Keratinocyte (primary cell): ENCODE results near the gene CAPRIN2. TPM values are rescaled to one million over a fixed set of nuclear protein-coding genes. Genes with fewer than 3 reads are reported as not detected.

ENCODE experiments used
- DNase-seq: peaks from one replicate; pipeline ENCODE4 v3.0.0-alpha.2; 2011; ENCODE audit warnings: low read depth, missing footprints, low spot score
- FAIRE-seq: peaks from 2 replicates; lab custom pipeline; 2011; peaks lifted over from hg19 to GRCh38; lab: Jason Lieb, UNC
- H2AFZ ChIP-seq: 2 replicates; pipeline ENCODE4 v1.6.0; 2012; ENCODE audit warnings: low read length, control low read depth, inconsistent platforms; ENCODE audit not compliant: control insufficient read depth
- H3K27ac ChIP-seq: 2 replicates; pipeline ENCODE4 v1.5.1; 2011; ENCODE audit warnings: low read length; ENCODE audit not compliant: control insufficient read depth, insufficient read depth
- H3K27me3 ChIP-seq: 3 replicates; pipeline ENCODE4 v1.6.0; 2011; ENCODE audit warnings: low read length; ENCODE audit not compliant: control insufficient read depth, insufficient read depth; ENCODE audit errors: extremely low read depth
- H3K36me3 ChIP-seq, 2 experiments: 2 replicates in 1 of 2; 3 replicates in 1 of 2; pipeline ENCODE4 v1.5.1; 2011; ENCODE audit warnings: low read length in 2 of 2, mild to moderate bottlenecking in 1 of 2; ENCODE audit not compliant: control insufficient read depth in 2 of 2, insufficient read depth in 2 of 2; ENCODE audit errors: extremely low read depth in 1 of 2
- H3K4me1 ChIP-seq: 3 replicates; pipeline ENCODE4 v1.5.1; 2011; ENCODE audit warnings: low read length; ENCODE audit not compliant: control insufficient read depth, insufficient read depth; ENCODE audit errors: extremely low read depth
- H3K4me2 ChIP-seq: 3 replicates; pipeline ENCODE4 v1.6.0; 2011; ENCODE audit warnings: low read depth, low read length; ENCODE audit not compliant: control insufficient read depth, insufficient read depth; ENCODE audit errors: extremely low read depth
- H3K4me3 ChIP-seq, 3 experiments: fragments of 200-600 bp in 1 of 3; sonication (generic) in 1 of 3; 2 replicates in 2 of 3; 3 replicates in 1 of 3; pipeline ENCODE4 v1.5.1; 2011 to 2016; ENCODE audit warnings: low read length in 3 of 3, mild to moderate bottlenecking in 3 of 3, control low read depth in 2 of 3, inconsistent platforms in 1 of 3, low read depth in 1 of 3, mixed read lengths in 1 of 3, mixed run types in 1 of 3, moderate library complexity in 1 of 3; ENCODE audit not compliant: control insufficient read depth in 2 of 3, insufficient read depth in 2 of 3; ENCODE audit errors: extremely low read depth in 1 of 3
- H3K79me2 ChIP-seq: 2 replicates; pipeline ENCODE4 v1.6.0; 2012; ENCODE audit warnings: low read length; ENCODE audit not compliant: control insufficient read depth, insufficient read depth
- H3K9ac ChIP-seq: 3 replicates; pipeline ENCODE4 v1.6.0; 2011; ENCODE audit warnings: low read length; ENCODE audit not compliant: control insufficient read depth, insufficient read depth; ENCODE audit errors: extremely low read depth
- H3K9me1 ChIP-seq: 3 replicates; pipeline ENCODE4 v1.6.0; 2011; ENCODE audit warnings: low read length; ENCODE audit not compliant: control insufficient read depth, insufficient read depth; ENCODE audit errors: extremely low read depth
- H3K9me3 ChIP-seq: 2 replicates; pipeline ENCODE4 v1.5.1; 2012; ENCODE audit warnings: low read depth, low read length; ENCODE audit not compliant: control insufficient read depth
- H4K20me1 ChIP-seq: 3 replicates; pipeline ENCODE4 v1.6.0; 2011; ENCODE audit warnings: low read length; ENCODE audit not compliant: control insufficient read depth, insufficient read depth; ENCODE audit errors: extremely low read depth
- CTCF ChIP-seq, 3 experiments: IDR thresholded peaks in 1 of 3; conservative IDR thresholded peaks in 1 of 3; optimal IDR thresholded peaks in 1 of 3; 2 replicates in 2 of 3; 3 replicates in 1 of 3; pipeline versions ENCODE3 to v1.5.1; 2011; ENCODE audit warnings: low read length in 3 of 3, mild to moderate bottlenecking in 3 of 3, moderate library complexity in 2 of 3, control low read depth in 1 of 3, inconsistent platforms in 1 of 3; ENCODE audit not compliant: insufficient read depth in 2 of 3; ENCODE audit errors: extremely low read depth in 1 of 3
- EZH2 ChIP-seq: IDR thresholded peaks from one replicate; pipeline ENCODE4 v1.6.1; 2012; ENCODE audit warnings: inconsistent platforms, mild to moderate bottlenecking, low read length, moderate library complexity
- dilution Hi-C: fragments of 300-500 bp; cut with MboI; formaldehyde crosslinking; loops from one replicate; pipeline ENCODE4 v1.7.0; 2020; ENCODE audit warnings: low sequenced_read_pairs; ENCODE audit not compliant: extremely low pct_ligation_motif_present
- polyA plus RNA-seq, 5 experiments: library from polyadenylated mRNA; depleted of rRNA in 3 of 5; stranded (reverse) in 3 of 5; stranded (forward) in 1 of 5; unstranded in 1 of 5; fragments of >200 nt; gene quantifications; 1 replicate in 1 of 5; 2 replicates in 3 of 5; 3 replicates in 1 of 5; pipeline versions ENCODE4 v1.2.1 to v1.2.3, GENCODE V29; 2011 to 2012; ENCODE audit warnings: missing spikeins in 2 of 5, low read depth in 1 of 5, low replicate concordance in 1 of 5

CAPRIN2 gene
- polyA plus RNA-seq, 1 donor (not counting 4 experiments of a cell fraction or from before 2014, with no cell fraction given), result 32.4 TPM

GRCh38 chr12:30783946-30784345 lies 29.2 kb upstream of the CAPRIN2 start:
- FAIRE-seq (no peak), DNase-seq (no peak)
- Histone ChIP-seq H3K4me1 (no peaks in the 10 kb centered on the region), H3K36me3 (no peaks in the 10 kb centered on the region), H3K9me3 (no peaks in the 10 kb centered on the region), H3K79me2 (no peaks in the 10 kb centered on the region), H4K20me1 (no peaks in the 10 kb centered on the region), H3K9ac (no peak overlapping the region), H3K4me3 (no peak overlapping the region), H3K27ac (no peak overlapping the region), H3K27me3 (no peaks in the 10 kb centered on the region), H2AFZ (no peak overlapping the region), H3K9me1 (no peaks in the 10 kb centered on the region), H3K4me2 (no peak overlapping the region)
- no peak for TF ChIP-seq CTCF (optimal IDR thresholded peaks at IDR 0.05 in 1 of 3, IDR thresholded peaks at IDR 0.05 in 1 of 3, conservative IDR thresholded peaks at IDR 0.05 in 1 of 3; ENCODE audit: extremely low read depth in 1 of 3, insufficient read depth in 2 of 3, low read length in 3 of 3)
- TF ChIP-seq EZH2, result no peak
- dilution Hi-C loops, result no loop called here

- H3K9me1 ChIP-seq, result no peaks in the 10 kb centered on the region
- H3K9me3 ChIP-seq, result no peaks in the 10 kb centered on the region
- no peak overlapping the region for H3K4me2 ChIP-seq
- TF ChIP-seq EZH2, result no peak
- dilution Hi-C loops, result no loop called here
- H3K79me2 ChIP-seq, result no peaks in the 10 kb centered on the region
- DNase-seq (no peak), FAIRE-seq (no peak)
- H3K4me1 ChIP-seq, result no peaks in the 10 kb centered on the region
- H3K27ac ChIP-seq, result no peak overlapping the region
- H3K36me3 ChIP-seq, result no peaks in the 10 kb centered on the region
- H2AFZ ChIP-seq, result no peak overlapping the region
- no peak overlapping the region for H3K9ac ChIP-seq
- H3K27me3 ChIP-seq, result no peaks in the 10 kb centered on the region
- H3K4me3 ChIP-seq, result no peak overlapping the region
- H4K20me1 ChIP-seq, result no peaks in the 10 kb centered on the region
Observed at GRCh38 chr12:30782316-30783173, 27.8 kb upstream of the CAPRIN2 start.
